Natural killer cell (primary cell): ENCODE results near the gene CEP83. TPM values are rescaled to one million over a fixed set of nuclear protein-coding genes. Genes with fewer than 3 reads are reported as not detected.

Experiments
- ATAC-seq, 3 donors: fragments of 150-1000 bp in 2 of 3; fragments of 200-7000 bp in 1 of 3; cut with Tn5 transposase; 1 replicate in 1 of 3; 2 replicates in 2 of 3; pipeline ENCODE4 v1.10.0; 2021; ENCODE audit warnings: mild to moderate bottlenecking in 2 of 3, moderate library complexity in 2 of 3
- DNase-seq, 2 donors: peaks; one replicate each; pipeline versions ENCODE4 v3.0.0 to v3.0.0-alpha.2; 2013 to 2021; ENCODE audit warnings: mixed read lengths in 1 of 2
- H3K27ac ChIP-seq: one replicate; pipeline ENCODE4 v1.5.1; 2013; ENCODE audit warnings: mild to moderate bottlenecking, low read length
- H3K27me3 ChIP-seq: one replicate; pipeline ENCODE4 v1.6.1; 2013; ENCODE audit warnings: low read length; ENCODE audit not compliant: control insufficient read depth, insufficient read depth
- H3K36me3 ChIP-seq: one replicate; pipeline ENCODE4 v1.6.1; 2013; ENCODE audit warnings: low read length; ENCODE audit not compliant: control insufficient read depth, insufficient read depth
- H3K4me1 ChIP-seq: one replicate; pipeline ENCODE4 v1.6.1; 2013; ENCODE audit warnings: low read length; ENCODE audit not compliant: control insufficient read depth, insufficient read depth
- H3K4me3 ChIP-seq: one replicate; pipeline ENCODE4 v1.5.1; 2013; ENCODE audit warnings: low read length
- H3K9me3 ChIP-seq: one replicate; pipeline ENCODE4 v1.6.1; 2013; ENCODE audit warnings: low read length; ENCODE audit not compliant: control insufficient read depth, insufficient read depth
- H3K27ac Mint-ChIP-seq, 2 donors: one replicate each; pipeline ENCODE4 v1.8.0; 2022; ENCODE audit warnings: mild to moderate bottlenecking in 2 of 2, mixed read lengths in 2 of 2, moderate library complexity in 1 of 2
- H3K27me3 Mint-ChIP-seq, 2 donors: one replicate each; pipeline ENCODE4 v1.8.0; 2022; ENCODE audit warnings: low read depth in 2 of 2, mixed read lengths in 2 of 2
- H3K36me3 Mint-ChIP-seq: one replicate; pipeline ENCODE4 v1.8.0; 2022; ENCODE audit warnings: mixed read lengths
- H3K4me1 Mint-ChIP-seq, 2 donors: one replicate each; pipeline ENCODE4 v1.8.0; 2022; ENCODE audit warnings: mixed read lengths in 2 of 2
- H3K4me3 Mint-ChIP-seq: one replicate; pipeline ENCODE4 v1.8.0; 2022; ENCODE audit warnings: mild to moderate bottlenecking, moderate library complexity, mixed read lengths
- H3K9me3 Mint-ChIP-seq, 2 donors: one replicate each; pipeline ENCODE4 v1.8.0; 2022; ENCODE audit warnings: mixed read lengths in 2 of 2
- CTCF ChIP-seq: fragments of 200-600 bp; IDR thresholded peaks from one replicate; pipeline ENCODE4 v1.8.0; 2022; ENCODE audit warnings: antibody characterized with exemption
- WGBS: methylation state at CpG from one replicate; pipeline ENCODE4 v1.1.7; 2013; ENCODE audit warnings: missing lambda C conversion rate; ENCODE audit not compliant: insufficient coverage; 5-methylcytosine and 5-hydroxymethylcytosine counted together
- intact Hi-C: fragments of 100-400 bp; cut with micrococcal nuclease; formaldehyde crosslinking; loops from one replicate; pipeline ENCODE4 v1.14.2; 2022
- total RNA-seq, 4 donors: library from RNA; stranded (reverse); fragments of 120-200 nt in 1 of 4; gene quantifications; one replicate each; pipeline versions ENCODE4 v1.2.3 to v1.2.4, GENCODE V29; 2013 to 2022

CEP83 gene
- total RNA-seq, 3 donors from 2014 or later (not counting 1 experiment from before 2014, with no cell fraction given), result 13.3 to 19.3 (median 15.2) TPM

- Histone ChIP-seq H3K4me3 (no peak overlapping the region), H3K27ac (no peak overlapping the region), H3K27me3 (no peaks in the 10 kb centered on the region), H3K9me3 (peaks cover 7% of the 10 kb centered on the region), H3K4me1 (peaks cover under 1% of the 10 kb centered on the region), H3K36me3 (no peaks in the 10 kb centered on the region)
- H3K27ac Mint-ChIP-seq, result no peak overlapping the region
- peaks cover 3 to 11% of the 10 kb centered on the region in 2 donors for H3K9me3 Mint-ChIP-seq
- DNase-seq, result no peak
- intact Hi-C loops, result loop anchor here (5.0 kb wide), 1 partner anchor 102 kb away; no protein-coding TSS in a partner anchor
- no peak for TF ChIP-seq CTCF
- peaks cover 10% of the 10 kb centered on the region in 2 donors for H3K4me1 Mint-ChIP-seq
- no peaks in the 10 kb centered on the region for H3K27me3 Mint-ChIP-seq
- H3K4me3 Mint-ChIP-seq, result no peak overlapping the region
- ATAC-seq, result no peak
- peaks cover 17% of the 10 kb centered on the region for H3K36me3 Mint-ChIP-seq
Measured at GRCh38 chr12:94430304-94430703, 29.4 kb downstream of the CEP83 start.

GRCh38 chr12:94429633-94430032 is 30.0 kb downstream of the CEP83 start:
- H3K36me3 ChIP-seq, result no peaks in the 10 kb centered on the region
- Mint-ChIP-seq H3K36me3 (peaks cover 17% of the 10 kb centered on the region), H3K9me3 (peaks cover 3 to 11% of the 10 kb centered on the region in 2 donors), H3K4me3 (no peak overlapping the region), H3K27me3 (no peaks in the 10 kb centered on the region), H3K27ac (no peak overlapping the region), H3K4me1 (peaks cover 5 to 6% of the 10 kb centered on the region in 2 donors)
- no peak for DNase-seq
- H3K9me3 ChIP-seq, result peaks cover 7% of the 10 kb centered on the region
- H3K4me1 ChIP-seq, result no peaks in the 10 kb centered on the region
- no peak for TF ChIP-seq CTCF
- no peak overlapping the region for H3K4me3 ChIP-seq
- intact Hi-C loops, result loop anchor here (5.0 kb wide), 1 partner anchor 103 kb away; no protein-coding TSS in a partner anchor
- H3K27me3 ChIP-seq, result no peaks in the 10 kb centered on the region
- no peak for ATAC-seq
- no peak overlapping the region for H3K27ac ChIP-seq

- H3K9me3 ChIP-seq, result peaks cover 7% of the 10 kb centered on the region
- H3K4me3 ChIP-seq, result no peak overlapping the region
- ATAC-seq (no peak), DNase-seq (no peak)
- Mint-ChIP-seq H3K4me3 (no peak overlapping the region), H3K27ac (no peak overlapping the region), H3K9me3 (peaks cover 3 to 11% of the 10 kb centered on the region in 2 donors), H3K27me3 (no peaks in the 10 kb centered on the region), H3K36me3 (peaks cover 17% of the 10 kb centered on the region), H3K4me1 (peaks cover 5 to 6% of the 10 kb centered on the region in 2 donors)
- H3K27me3 ChIP-seq, result no peaks in the 10 kb centered on the region
- no peak overlapping the region for H3K27ac ChIP-seq
- TF ChIP-seq CTCF, result no peak
- intact Hi-C loops, result no loop called here
- H3K4me1 ChIP-seq, result no peaks in the 10 kb centered on the region
- WGBS, result 97% methylated on average over 2 of the region's 2 CpGs
- H3K36me3 ChIP-seq, result no peaks in the 10 kb centered on the region
Measured at GRCh38 chr12:94429191-94429590, 30.5 kb downstream of the CEP83 start.
